Measurements from ENCODE around the gene ASCL3. TPM values are rescaled to one million over a fixed set of nuclear protein-coding genes. Genes with fewer than 3 reads are reported as not detected.

The ASCL3 gene
- total and polyA plus RNA-seq, 2 of the 8 experiments (the other 6 are each of a cell fraction or from before 2014, with no cell fraction given): not detected

DNA sequence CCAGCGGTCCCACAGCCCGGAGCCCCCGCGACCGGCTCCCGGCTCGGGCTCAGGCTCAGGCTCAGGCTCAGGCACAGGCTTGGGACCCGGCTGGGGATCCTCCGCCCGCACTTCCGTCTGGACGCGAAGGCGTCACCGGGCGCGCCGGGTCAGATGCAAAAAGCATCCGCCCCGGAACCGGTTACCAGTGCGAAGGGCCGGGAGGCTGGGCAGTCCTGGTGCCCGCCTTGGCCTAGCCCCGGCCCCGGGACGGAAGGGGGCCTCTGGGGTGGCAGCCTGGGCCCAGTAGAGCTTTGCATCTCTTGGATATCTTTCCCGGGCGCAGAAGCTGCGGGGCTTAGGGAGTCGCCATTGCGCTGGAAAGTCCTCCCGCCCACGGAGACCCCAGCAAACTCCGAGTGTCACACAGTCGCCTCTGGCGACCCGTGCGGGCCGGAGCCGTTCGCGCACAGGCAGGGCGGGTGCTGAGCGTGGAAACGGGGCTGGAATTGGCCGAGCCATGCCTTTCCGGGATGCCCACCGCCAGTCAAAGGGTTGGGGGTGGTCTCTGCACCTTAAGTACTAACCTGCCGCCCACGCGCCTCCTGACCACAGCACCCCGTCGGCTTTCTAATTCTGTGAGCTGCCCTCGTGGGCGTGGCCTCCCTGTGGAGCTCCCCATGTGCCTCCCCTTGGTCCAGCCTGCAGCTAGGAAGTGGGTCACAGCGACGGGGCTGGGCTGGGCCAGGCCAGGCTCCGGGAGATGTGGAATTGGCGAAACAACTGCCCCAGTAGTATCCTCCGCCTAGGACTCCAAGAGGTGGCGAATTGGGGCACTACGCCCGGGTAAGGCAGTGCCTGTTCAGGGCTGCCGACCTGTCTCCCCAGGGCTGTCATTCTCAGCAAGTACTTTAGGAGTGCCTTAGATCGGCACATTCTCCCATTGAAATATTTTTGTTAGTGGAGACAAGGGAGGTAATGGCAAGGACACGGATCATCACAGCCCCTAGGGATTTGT is 21.8 kb upstream of the ASCL3 start, which contains the start of gene TMEM9B:
Gene TMEM9B (minus strand): TSS at position 119 of the 997 bp plus-strand sequence. CDS start 129 bp downstream, outside the sequence.
- Histone ChIP-seq H3K27ac (ENCODE audit: low read depth, low read length) (peak within 1 kb of the TSS; percentile 53; the same call in 1 of the 2 replicates), H3K9me3 (ENCODE audit: insufficient read depth in 2 of 2, low read depth in 1 of 2, low read length in 1 of 2) (no peaks in the 10 kb centered on the region), H3K23ac (ENCODE audit: insufficient read length) (no peak within 1 kb of the TSS), H3K9ac (replicated peaks in 1 of 4; ENCODE audit: extremely low read depth in 1 of 4, low read depth in 3 of 4, low read length in 3 of 4) (peak within 1 kb of the TSS; percentile 46 to 63 (median 62); a peak in 6 of 7 replicates), H4K20me1 (replicated peaks in 1 of 2; ENCODE audit: control insufficient read depth in 1 of 2, insufficient read depth in 2 of 2, low read length in 2 of 2) (no peaks in the 10 kb centered on the region), H3K27me3 (replicated peaks in 1 of 4; ENCODE audit: control insufficient read depth in 3 of 4, extremely low read depth in 1 of 4, insufficient read depth in 3 of 4, low read length in 3 of 4) (no peaks in the 10 kb centered on the region), H2BK20ac (ENCODE audit: low read length) (no peak within 1 kb of the TSS), H3K4me3 (ENCODE audit: extremely low read depth in 1 of 4, insufficient read depth in 2 of 4, low read depth in 3 of 4, low read length in 4 of 4) (peak within 1 kb of the TSS; percentile 64 to 86 (median 68)), H2BK120ac (replicated peaks; ENCODE audit: low read depth, low read length) (no peak within 1 kb of the TSS), H4K5ac (ENCODE audit: insufficient read length, low read depth, low read length) (peak within 1 kb of the TSS; percentile 83), H3K18ac (ENCODE audit: extremely low read depth, low read length) (peak within 1 kb of the TSS; percentile 76), H4K91ac (replicated peaks; ENCODE audit: insufficient read length, low read length) (peak within 1 kb of the TSS; percentile 32), H3K4ac (replicated peaks; ENCODE audit: insufficient read length, low read depth, low read length) (peak within 1 kb of the TSS; percentile 82), H3K56ac (replicated peaks; ENCODE audit: insufficient read length, low read depth, low read length) (peak within 1 kb of the TSS; percentile 78), H3K14ac (ENCODE audit: insufficient read length) (no peak within 1 kb of the TSS), H3K79me1 (ENCODE audit: low read depth, low read length) (peaks cover 3% of the 10 kb centered on the region; the same call in 1 of the 2 replicates), H4K8ac (ENCODE audit: extremely low read depth, insufficient read depth, low read length) (peak within 1 kb of the TSS; percentile 95), H3K4me2 (ENCODE audit: insufficient read depth in 1 of 2, low read depth in 2 of 2, low read length in 2 of 2) (peak within 1 kb of the TSS; percentile 62 to 90), H2BK5ac (ENCODE audit: low read depth, low read length) (peak within 1 kb of the TSS; percentile 58; the same call in 1 of the 2 replicates), H2BK12ac (ENCODE audit: low read depth, low read length) (no peak within 1 kb of the TSS), H2BK15ac (ENCODE audit: low read length) (no peak within 1 kb of the TSS), H3K4me1 (replicated peaks in 1 of 4; ENCODE audit: control insufficient read depth in 3 of 4, insufficient read depth in 4 of 4, low read length in 3 of 4) (peaks cover 0 to 4% (median 2%) of the 10 kb centered on the region in 4 experiments; a peak in 3 of 7 replicates), H3K23me2 (ENCODE audit: low read depth, low read length) (peaks cover 12% of the 10 kb centered on the region), H2AFZ (ENCODE audit: low read length) (peak within 1 kb of the TSS; percentile 22; the same call in 1 of the 2 replicates), H2AK5ac (ENCODE audit: low read depth, low read length) (no peak within 1 kb of the TSS), H3K79me2 (ENCODE audit: control insufficient read depth in 1 of 2, insufficient read depth in 2 of 2, low read length in 2 of 2) (peaks cover 0 to 3% of the 10 kb centered on the region in 2 experiments; a peak in 1 of 4 replicates), H3K36me3 (ENCODE audit: control insufficient read depth in 2 of 4, insufficient read depth in 4 of 4, low read length in 3 of 4) (no peaks in the 10 kb centered on the region)
- 1% methylated on average over 63 of the region's 67 CpGs; no CpG with 5 or more reads in 1 of the 2 experiments for WGBS, 2 experiments (ENCODE audit: extremely low coverage in 1 of 2, insufficient coverage in 1 of 2, insufficient read length in 1 of 2, insufficient replicate concordance in 2 of 2, low coverage in 1 of 2, low lambda C conversion rate in 2 of 2, missing lambda C conversion rate in 1 of 2)
- ChIA-PET CTCF (ENCODE audit: partially characterized antibody) (interaction anchor here (0.6 to 2.3 kb wide), 4 partner anchors 16 to 49 kb away, joined by 3 to 11 read pairs (median 3); partner anchors contain the start of gene C11orf16), POLR2A (ENCODE audit: partially characterized antibody) (interaction anchor here (0.7 to 1.5 kb wide), 12 partner anchors 9 to 496 kb away, joined by 3 to 8 read pairs (median 3); partner anchors contain the start of genes AKIP1 and ZNF143)
- FAIRE-seq: no peak
- DNase-seq (ENCODE audit: low read depth in 1 of 2, low spot score in 2 of 2): peak; percentile 56 to 92
- TF ChIP-seq EZH2 (IDR thresholded peaks at IDR 0.05; ENCODE audit: low read depth, low read length, severe bottlenecking) (no peak), JUN (IDR thresholded peaks at IDR 0.05; ENCODE audit: low read depth, low read length) (no peak), TBP (IDR thresholded peaks at IDR 0.05; ENCODE audit: low read depth, low read length) (peak; percentile 55), TEAD4 (IDR thresholded peaks at IDR 0.05; ENCODE audit: low read depth, low read length) (no peak)

Data from H1 (cell line).